NCI-H460 (cell line): ENCODE data around the gene LIPC. TPM values are rescaled to one million over a fixed set of nuclear protein-coding genes. Genes with fewer than 3 reads are reported as not detected.

Experiments
- DNase-seq: peaks from one replicate; pipeline ENCODE4 v3.0.0-alpha.2; 2016; ENCODE audit warnings: low read depth; ENCODE audit errors: extremely low read depth
- total RNA-seq: library from RNA; depleted of rRNA; stranded (reverse); fragments of >200 nt; shearing (Covaris generic); gene quantifications from 2 replicates; pipeline ENCODE4 v1.2.3, GENCODE V29; 2014

The LIPC gene
- total RNA-seq, 1 experiment from 2014 or later, result not detected

DNA sequence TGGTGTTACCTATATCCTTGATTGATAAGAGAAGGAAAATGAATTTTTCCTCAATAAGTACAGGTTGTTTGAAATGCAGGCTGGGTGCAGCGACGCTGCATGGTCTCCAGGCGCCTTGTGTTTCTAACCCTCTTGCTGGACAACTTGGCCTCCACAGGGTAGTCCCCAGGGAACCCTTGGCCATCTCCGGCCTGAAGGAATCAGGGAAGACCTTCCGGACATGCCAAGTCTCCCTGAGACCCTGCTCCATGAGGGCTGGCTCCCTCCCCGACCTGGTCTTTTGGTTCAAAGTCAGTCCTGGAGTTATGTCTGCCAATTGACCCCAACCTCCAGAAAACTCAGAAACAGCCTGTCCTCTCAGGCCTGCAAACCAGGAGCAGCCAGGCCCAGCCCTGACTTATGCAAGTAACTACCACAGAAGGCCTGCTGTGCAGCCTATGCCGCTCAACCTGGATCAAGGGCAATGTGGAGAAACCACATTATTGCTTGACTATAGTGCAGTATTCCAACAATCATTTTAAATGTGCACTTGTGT lies 98.3 kb downstream of the LIPC start:
- DNase-seq, result no peak

DNA sequence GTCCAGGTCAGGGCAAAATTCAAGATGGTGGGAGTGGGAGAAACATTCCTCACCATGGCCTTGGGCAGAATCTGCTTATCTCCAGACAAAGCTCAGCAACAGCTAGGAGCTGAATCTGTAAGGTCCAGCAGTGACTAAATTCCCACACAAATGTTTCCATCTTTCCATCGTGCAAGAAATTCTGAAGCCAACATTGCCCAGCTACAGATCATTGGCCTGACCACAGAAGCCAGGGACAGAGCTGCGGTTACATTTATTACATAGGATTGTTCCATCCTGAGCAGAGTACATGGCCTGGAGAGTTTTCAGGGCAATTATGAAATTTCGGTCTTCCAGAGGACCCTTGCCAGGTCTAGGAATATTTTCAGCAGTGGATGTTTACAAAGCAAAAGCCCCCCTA lies 100.3 kb downstream of the LIPC start:
- DNase-seq, result no peak

DNA sequence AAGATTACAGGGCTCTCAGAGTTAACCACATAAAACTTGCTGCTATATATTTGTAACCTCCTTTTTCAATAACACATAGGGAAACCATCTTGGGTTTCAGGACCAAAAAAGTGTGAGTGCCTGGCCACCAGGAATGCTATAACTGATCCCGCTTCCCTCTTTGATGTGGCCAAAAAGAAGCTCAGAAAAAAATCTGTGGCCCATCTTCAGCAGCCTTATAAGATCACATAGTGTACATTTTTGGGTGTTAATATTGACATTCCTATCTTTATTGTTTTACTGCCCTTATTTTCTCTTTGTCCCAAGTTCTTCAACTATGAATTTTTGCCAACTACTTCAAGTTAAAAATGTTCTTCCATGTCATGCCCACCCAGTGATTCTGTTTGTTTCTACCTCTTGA lies 102.8 kb downstream of the LIPC start:
- no peak for DNase-seq

DNA sequence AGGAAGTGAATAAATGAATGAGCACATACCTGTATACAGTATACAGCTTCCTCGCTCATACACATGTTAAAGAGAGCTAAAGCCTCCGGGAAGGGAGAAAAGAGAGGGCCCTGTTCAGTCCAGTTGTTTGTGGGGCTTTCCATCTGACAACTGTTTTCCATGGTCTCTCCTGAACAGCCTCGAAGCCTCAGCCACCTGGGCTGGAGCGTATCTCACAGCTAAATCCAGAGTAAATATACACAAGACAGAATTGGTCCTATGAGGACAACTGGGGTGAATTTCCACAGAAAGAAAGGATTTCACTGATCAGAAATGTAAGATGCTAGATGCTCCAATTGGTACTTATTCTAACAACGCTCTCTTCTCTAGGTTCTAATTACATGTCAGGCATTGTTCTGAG lies 103.5 kb downstream of the LIPC start:
- no peak for DNase-seq

DNA sequence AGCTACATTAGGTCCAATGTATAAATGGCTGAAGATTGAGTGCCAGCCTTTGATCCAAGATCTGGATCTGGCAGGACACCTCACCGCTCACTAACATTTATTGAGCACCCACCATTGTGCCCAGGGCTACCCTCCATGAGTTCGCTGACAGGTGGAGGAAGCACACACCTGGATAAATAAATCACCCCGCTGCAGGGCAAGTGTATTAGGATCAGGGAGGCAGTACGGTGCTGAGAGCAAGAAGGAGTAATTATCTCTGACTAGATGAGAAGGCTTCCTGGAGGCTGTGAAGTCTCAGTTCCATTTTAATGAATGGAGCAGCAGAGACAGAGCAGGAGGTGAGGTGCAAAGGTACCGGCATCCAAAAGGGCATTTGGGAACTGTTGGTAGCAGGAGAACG lies 104.1 kb downstream of the LIPC start:
- DNase-seq, result no peak

DNA sequence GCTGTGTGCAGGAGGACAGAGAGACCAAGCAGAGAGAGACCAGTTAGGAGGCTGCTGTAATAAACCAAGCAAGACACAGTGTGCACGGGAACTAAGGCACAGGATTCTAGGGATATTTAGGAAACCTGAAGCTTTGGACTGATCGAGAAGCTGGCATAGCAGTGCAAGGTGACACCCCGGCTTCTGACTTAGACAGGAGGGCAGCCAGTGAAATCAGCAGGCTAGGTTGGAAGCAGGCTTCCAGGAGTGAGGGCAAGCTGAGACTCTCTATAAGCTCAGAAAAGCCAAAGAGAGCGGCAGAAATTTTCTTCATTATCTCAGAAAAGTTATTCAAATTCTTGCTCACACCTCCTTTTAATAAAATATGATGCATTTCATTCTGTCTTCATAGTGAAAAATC lies 104.6 kb downstream of the LIPC start:
- no peak for DNase-seq

DNA sequence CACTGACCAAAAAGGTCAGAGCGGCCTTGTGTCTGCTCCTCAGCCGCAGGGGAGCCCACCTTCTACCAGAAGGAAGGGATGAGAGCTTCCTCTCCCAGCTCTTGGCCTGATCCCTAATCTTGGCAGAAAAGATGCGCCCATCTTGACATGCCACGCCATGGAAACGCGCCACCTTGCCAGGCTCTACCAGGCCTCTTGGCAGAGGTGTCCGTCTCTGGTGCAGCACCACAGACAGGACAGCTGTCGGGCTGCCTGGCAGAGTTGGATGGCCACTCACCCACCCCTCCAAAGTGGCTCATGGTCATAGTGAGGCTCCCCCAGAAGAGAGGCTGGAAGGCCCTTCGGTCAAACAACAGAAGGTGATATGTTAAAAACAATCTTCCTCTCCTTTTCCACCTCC lies 105.2 kb downstream of the LIPC start:
- DNase-seq, result no peak

DNA sequence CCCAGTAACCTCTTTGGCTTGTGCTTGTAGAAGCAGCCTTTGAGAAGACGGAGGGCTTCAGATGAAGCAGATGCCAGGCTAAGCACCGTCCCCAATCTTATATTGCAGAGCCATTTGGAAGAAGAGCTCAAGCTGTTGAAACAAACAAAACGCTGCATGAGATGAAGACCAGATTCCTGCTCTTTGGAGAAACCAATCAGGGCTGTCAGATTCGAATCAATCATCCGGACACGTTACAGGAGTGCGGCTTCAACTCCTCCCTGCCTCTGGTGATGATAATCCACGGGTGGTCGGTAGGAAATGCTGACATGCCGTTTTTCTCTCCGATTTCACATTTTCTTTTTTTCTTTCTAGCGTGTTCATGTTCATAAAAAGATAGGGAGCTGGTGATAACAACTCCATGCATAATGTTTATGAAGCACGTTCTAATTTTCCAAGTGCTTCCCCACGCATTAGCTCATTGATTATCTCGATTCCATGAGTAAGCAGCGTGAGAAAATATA lies 106.5 kb downstream of the LIPC start:
- DNase-seq, result no peak

DNA sequence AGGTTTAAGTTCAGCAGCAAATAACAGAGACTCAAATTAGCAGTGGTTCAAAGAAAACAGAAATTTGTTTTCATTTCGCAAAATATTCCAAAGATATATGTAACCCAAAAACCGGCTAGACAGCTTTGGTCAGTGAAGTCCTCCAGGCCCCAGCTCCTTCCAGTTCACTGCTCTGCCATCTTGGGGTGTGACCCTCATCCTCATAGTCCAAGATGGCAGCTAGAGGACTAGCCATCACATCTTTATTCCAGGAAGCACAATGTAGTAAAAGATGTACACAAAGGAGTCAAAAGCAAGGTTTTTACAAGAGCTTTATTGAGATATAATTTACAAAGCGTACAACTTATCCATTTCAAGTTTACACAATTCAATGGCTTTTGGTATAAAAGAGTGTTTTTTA lies 107.1 kb downstream of the LIPC start:
- no peak for DNase-seq

DNA sequence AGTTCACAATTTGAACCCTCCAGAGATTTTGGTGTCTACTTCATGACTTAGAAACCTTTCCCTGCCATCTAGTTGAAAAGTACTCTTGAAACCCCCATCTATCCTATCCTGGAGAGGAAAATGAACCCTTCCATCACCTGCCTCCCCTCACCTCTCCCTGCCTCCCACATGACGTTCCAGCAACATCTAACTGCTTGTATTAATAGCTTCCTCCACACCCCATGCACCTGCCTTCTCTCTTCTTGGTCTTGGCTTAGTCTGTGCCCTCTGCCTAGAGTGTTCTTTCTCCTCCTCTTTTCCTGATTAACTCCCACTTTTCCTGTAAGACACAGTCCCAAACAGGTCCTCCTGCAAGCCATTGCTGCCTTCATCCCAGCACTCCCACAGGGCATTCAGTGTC lies 107.8 kb downstream of the LIPC start:
- DNase-seq, result no peak

DNA sequence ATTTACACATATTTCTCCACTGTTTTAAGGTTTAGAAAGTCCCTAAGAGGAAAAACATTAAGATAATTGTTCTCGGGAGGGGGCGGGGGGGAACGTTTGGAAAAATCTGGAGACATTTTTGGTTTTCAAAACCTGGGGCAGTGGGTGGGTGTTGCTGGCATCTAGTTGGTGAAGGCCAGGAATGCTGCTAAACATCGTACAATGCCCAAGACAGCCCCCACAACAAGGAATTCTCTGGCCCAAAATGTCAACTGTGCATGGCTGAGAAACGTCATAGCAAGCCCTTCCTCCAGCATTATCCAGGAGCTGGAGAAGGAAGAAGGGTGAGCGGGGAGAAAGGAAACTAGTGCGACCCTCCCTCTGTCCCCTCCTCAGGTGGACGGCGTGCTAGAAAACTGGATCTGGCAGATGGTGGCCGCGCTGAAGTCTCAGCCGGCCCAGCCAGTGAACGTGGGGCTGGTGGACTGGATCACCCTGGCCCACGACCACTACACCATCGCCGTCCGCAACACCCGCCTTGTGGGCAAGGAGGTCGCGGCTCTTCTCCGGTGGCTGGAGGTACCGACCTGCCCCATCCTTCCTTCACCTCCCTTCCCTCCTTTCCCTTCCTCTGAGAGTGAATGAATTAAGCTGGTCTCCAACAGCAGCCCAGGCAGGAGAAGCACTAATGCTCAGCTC lies 109.8 kb downstream of the LIPC start:
- DNase-seq, result no peak

DNA sequence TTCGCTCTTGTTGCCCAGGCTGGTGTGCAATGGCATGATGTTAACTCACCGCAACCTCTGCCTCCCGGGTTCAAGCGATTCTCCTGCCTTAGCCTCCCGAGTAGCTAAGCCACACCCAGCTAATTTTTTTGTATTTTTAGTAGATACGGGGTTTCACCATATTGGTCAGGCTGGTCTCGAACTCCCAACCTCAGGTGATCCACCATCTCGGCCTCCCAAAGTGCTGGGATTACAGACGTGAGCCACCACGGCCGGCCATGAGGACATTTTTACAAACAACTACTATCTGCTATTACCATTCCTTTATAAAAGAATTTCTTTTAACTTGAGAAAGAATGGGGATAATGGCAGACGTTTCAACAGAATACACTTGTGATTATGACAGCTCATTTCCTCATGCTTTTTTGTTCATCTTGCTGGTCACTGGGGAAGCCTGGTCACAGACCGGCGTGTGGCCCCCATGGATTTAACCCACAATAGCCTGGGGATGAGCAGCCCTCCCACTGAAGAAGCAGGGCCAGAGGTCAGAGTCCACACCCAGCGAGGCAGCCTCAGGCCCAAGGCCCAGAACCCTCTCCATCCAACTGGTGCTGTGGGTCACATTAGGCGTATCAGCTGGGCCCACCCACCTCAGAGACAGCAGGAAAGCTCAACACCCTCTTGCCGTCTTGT lies 112.0 kb downstream of the LIPC start:
- DNase-seq, result no peak

DNA sequence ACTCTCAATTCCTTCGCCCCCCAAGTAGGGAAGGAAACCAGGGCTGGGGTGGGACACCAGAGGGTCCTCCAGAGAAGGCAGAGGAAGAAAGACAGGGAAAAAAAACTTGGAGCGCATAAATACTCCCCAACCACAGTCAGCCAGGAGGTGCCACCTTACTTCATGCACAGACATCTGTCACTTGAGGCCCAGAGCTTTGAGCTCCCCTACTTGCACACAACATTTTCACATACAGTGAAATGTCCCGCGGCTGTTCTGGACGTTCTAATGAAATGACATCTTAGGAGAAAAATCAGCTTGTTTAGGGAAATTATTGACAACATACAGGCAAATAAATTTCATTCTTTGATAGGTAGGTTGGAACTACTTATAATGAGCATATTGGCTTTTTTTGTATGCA lies 113.0 kb downstream of the LIPC start:
- DNase-seq, result no peak

DNA sequence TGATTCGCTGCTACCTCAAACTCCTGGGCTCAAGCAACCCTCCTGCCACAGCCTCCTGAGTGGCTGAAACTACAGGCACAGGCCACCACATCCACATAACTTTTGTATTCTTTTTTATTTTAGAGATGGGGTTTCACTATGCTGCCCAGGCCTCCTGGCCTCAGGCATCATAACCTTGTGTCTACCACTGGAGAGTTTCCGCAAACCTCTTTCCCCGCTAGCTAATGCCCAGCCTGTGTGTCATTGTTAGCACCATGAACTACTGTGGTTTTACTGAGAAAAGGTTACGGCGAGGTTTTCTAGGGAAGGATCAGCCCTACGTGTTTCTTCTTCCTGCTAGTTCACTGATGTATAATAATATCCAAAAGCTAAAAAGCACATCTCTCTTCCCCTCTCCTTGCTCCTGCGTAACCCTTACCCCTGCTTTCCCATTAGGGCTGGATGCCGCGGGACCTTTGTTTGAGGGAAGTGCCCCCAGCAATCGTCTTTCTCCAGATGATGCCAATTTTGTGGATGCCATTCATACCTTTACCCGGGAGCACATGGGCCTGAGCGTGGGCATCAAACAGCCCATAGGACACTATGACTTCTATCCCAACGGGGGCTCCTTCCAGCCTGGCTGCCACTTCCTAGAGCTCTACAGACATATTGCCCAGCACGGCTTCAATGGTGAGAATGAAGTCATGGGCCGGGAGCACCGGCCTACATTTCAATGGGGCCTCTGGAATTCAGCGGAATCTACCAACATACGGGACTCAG lies 113.7 kb downstream of the LIPC start:
- DNase-seq, result no peak

DNA sequence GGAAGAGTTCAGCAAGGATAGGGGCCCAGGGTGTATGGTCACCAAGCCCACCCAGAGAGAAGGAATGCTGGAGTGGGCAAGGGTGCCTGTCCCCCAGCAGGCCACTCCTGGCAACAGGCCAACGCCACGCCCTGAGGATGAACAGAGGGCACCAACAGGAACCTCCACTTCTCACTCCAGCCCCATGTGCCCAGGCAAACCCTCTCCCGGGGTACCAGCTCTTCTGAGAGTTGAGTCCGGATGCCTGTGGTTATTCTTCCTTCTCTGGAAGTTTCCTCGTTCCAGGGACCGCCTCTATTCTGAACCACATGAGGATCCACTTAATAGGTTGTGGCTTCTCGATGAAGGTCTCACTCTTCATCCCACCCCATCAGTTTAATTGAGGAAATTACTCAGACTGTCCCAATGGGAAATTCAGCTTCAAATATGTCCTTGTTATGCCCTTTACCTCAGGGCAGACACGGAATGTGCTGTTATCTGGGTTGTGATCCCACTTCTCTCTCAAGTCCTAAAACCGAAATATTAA lies 114.3 kb downstream of the LIPC start:
- DNase-seq, result no peak

DNA sequence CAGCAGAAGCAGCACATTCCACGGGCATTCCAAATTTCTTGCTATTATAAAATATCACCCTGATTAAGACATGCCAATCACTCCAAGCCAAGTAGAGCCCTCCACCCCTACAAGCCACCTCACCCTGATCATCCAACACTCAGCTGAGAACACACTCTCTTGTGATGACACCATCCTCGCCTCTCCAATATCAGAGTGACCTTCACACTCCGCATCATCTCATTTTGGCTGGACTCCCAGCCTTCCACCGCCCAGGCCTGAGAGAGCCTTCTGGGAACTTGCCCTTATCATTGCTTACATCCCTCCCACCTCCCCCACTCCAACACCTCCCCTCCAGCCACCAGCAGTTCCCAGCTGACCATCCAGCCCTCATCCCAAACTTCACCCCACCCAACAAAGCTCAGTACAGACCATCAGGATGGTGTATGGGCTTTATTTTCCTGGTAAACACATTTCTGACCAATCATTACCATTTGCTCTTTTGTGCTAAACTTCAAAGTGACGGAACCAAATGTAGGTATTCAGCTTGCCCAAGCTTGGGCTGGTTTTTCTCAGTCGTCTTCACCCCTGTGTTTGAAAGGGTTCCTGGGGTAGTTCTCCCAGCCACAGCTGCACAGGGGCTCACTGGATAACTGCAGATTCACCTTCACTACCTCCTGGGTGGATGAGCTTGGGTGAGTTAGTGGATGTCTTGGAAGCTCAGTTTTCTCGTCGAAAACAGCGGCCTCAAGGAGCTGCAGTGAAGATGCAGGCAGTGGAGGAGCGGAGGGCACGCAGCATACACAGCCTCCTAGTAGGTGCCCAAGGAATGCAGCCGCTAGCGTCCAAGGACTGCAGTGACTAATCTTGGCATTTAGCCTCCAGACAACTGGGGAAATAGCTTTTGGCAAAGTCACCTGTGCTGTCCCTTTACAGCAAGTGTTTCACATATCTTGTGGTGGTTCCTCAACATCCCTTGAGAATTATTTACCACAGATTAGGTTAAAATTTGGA lies 115.1 kb downstream of the LIPC start:
- DNase-seq, result no peak

DNA sequence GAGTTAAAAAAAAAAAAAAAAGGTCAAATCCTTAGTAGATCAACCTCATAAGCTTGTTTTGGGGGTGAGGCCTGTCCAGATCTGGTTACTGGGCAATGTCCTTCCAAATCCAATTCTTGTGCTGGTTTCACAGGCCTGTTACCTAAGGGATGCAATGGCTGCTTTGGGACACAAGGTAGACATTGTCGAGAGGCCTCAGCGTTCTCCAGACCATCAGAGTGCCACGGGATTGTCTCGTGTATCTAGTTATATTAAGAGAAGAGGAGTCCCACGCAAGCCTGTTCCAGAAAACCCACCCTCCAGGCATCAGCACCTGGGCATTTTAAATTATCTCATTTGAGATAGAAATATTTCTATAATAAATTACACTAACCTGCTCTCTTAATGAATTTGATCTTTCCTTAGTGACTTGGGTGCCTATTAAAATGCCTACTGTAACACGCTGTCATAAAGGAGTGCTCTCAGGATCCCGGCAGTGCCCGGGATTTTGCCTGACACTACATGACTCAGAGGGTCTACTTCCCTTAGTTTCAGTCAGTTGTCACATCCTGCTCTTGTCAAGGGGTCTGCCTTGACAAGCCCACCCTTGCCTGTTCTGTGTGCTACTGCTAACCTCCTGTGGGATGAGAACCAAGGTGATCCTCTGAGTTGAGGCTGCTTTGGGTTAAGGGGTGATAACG lies 116.0 kb downstream of the LIPC start:
- DNase-seq, result no peak

DNA sequence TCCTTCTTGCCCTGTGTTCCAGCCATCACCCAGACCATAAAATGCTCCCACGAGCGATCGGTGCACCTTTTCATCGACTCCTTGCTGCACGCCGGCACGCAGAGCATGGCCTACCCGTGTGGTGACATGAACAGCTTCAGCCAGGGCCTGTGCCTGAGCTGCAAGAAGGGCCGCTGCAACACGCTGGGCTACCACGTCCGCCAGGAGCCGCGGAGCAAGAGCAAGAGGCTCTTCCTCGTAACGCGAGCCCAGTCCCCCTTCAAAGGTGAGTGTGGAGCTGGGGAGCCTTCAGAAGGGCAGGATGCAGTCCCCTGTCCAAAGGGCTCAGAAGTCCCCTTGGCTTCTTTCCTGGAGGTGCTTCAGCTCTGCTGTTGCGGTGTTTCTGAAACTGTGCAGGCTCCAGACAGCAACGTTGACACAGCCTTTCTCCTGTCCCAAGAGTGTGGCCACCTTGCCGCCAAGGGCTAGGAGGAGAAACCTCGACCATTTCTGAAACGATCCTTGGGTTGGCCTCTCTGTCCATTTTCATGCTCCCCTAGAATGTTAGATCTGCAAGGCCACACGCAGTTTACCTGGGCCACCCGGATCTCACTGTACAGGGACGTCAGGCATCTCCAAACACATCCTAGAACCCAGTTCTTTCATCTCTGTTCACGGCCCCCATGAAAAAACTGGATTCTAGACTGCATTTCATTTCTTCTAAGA lies 116.7 kb downstream of the LIPC start:
- no peak for DNase-seq
